Keratinocyte (primary cell): ENCODE measurements around the gene UGT8. TPM values are rescaled to one million over a fixed set of nuclear protein-coding genes. Genes with fewer than 3 reads are reported as not detected.
"Not testable (repeated sequence)": the region's sequence is repeated elsewhere in the genome, so short reads cannot be mapped to it uniquely, and the experiment has no call there.

Experiments
- DNase-seq: peaks from one replicate; pipeline ENCODE4 v3.0.0-alpha.2; 2011; ENCODE audit warnings: low read depth, missing footprints, low spot score
- FAIRE-seq: peaks from 2 replicates; lab custom pipeline; 2011; peaks lifted over from hg19 to GRCh38; lab: Jason Lieb, UNC
- H2AFZ ChIP-seq: 2 replicates; pipeline ENCODE4 v1.6.0; 2012; ENCODE audit warnings: low read length, control low read depth, inconsistent platforms; ENCODE audit not compliant: control insufficient read depth
- H3K27ac ChIP-seq: 2 replicates; pipeline ENCODE4 v1.5.1; 2011; ENCODE audit warnings: low read length; ENCODE audit not compliant: control insufficient read depth, insufficient read depth
- H3K27me3 ChIP-seq: 3 replicates; pipeline ENCODE4 v1.6.0; 2011; ENCODE audit warnings: low read length; ENCODE audit not compliant: control insufficient read depth, insufficient read depth; ENCODE audit errors: extremely low read depth
- H3K36me3 ChIP-seq, 2 experiments: 2 replicates in 1 of 2; 3 replicates in 1 of 2; pipeline ENCODE4 v1.5.1; 2011; ENCODE audit warnings: low read length in 2 of 2, mild to moderate bottlenecking in 1 of 2; ENCODE audit not compliant: control insufficient read depth in 2 of 2, insufficient read depth in 2 of 2; ENCODE audit errors: extremely low read depth in 1 of 2
- H3K4me1 ChIP-seq: 3 replicates; pipeline ENCODE4 v1.5.1; 2011; ENCODE audit warnings: low read length; ENCODE audit not compliant: control insufficient read depth, insufficient read depth; ENCODE audit errors: extremely low read depth
- H3K4me2 ChIP-seq: 3 replicates; pipeline ENCODE4 v1.6.0; 2011; ENCODE audit warnings: low read depth, low read length; ENCODE audit not compliant: control insufficient read depth, insufficient read depth; ENCODE audit errors: extremely low read depth
- H3K4me3 ChIP-seq, 3 experiments: fragments of 200-600 bp in 1 of 3; sonication (generic) in 1 of 3; 2 replicates in 2 of 3; 3 replicates in 1 of 3; pipeline ENCODE4 v1.5.1; 2011 to 2016; ENCODE audit warnings: low read length in 3 of 3, mild to moderate bottlenecking in 3 of 3, control low read depth in 2 of 3, inconsistent platforms in 1 of 3, low read depth in 1 of 3, mixed read lengths in 1 of 3, mixed run types in 1 of 3, moderate library complexity in 1 of 3; ENCODE audit not compliant: control insufficient read depth in 2 of 3, insufficient read depth in 2 of 3; ENCODE audit errors: extremely low read depth in 1 of 3
- H3K79me2 ChIP-seq: 2 replicates; pipeline ENCODE4 v1.6.0; 2012; ENCODE audit warnings: low read length; ENCODE audit not compliant: control insufficient read depth, insufficient read depth
- H3K9ac ChIP-seq: 3 replicates; pipeline ENCODE4 v1.6.0; 2011; ENCODE audit warnings: low read length; ENCODE audit not compliant: control insufficient read depth, insufficient read depth; ENCODE audit errors: extremely low read depth
- H3K9me1 ChIP-seq: 3 replicates; pipeline ENCODE4 v1.6.0; 2011; ENCODE audit warnings: low read length; ENCODE audit not compliant: control insufficient read depth, insufficient read depth; ENCODE audit errors: extremely low read depth
- H3K9me3 ChIP-seq: 2 replicates; pipeline ENCODE4 v1.5.1; 2012; ENCODE audit warnings: low read depth, low read length; ENCODE audit not compliant: control insufficient read depth
- H4K20me1 ChIP-seq: 3 replicates; pipeline ENCODE4 v1.6.0; 2011; ENCODE audit warnings: low read length; ENCODE audit not compliant: control insufficient read depth, insufficient read depth; ENCODE audit errors: extremely low read depth
- EZH2 ChIP-seq: IDR thresholded peaks from one replicate; pipeline ENCODE4 v1.6.1; 2012; ENCODE audit warnings: inconsistent platforms, mild to moderate bottlenecking, low read length, moderate library complexity
- dilution Hi-C: fragments of 300-500 bp; cut with MboI; formaldehyde crosslinking; loops from one replicate; pipeline ENCODE4 v1.7.0; 2020; ENCODE audit warnings: low sequenced_read_pairs; ENCODE audit not compliant: extremely low pct_ligation_motif_present
- polyA plus RNA-seq, 5 experiments: library from polyadenylated mRNA; depleted of rRNA in 3 of 5; stranded (reverse) in 3 of 5; stranded (forward) in 1 of 5; unstranded in 1 of 5; fragments of >200 nt; gene quantifications; 1 replicate in 1 of 5; 2 replicates in 3 of 5; 3 replicates in 1 of 5; pipeline versions ENCODE4 v1.2.1 to v1.2.3, GENCODE V29; 2011 to 2012; ENCODE audit warnings: missing spikeins in 2 of 5, low read depth in 1 of 5, low replicate concordance in 1 of 5
- TF ChIP-seq, protein P1 (sequence below), 3 experiments: IDR thresholded peaks in 1 of 3; conservative IDR thresholded peaks in 1 of 3; optimal IDR thresholded peaks in 1 of 3; 2 replicates in 2 of 3; 3 replicates in 1 of 3; pipeline versions ENCODE3 to v1.5.1; 2011; ENCODE audit warnings: low read length in 3 of 3, mild to moderate bottlenecking in 3 of 3, moderate library complexity in 2 of 3, control low read depth in 1 of 3, inconsistent platforms in 1 of 3; ENCODE audit not compliant: insufficient read depth in 2 of 3; ENCODE audit errors: extremely low read depth in 1 of 3

UGT8 gene
- polyA plus RNA-seq, 1 donor (not counting 4 experiments of a cell fraction or from before 2014, with no cell fraction given), result 1.7 TPM

GRCh38 chr4:114668577-114668976 lies 70.0 kb downstream of the UGT8 start:
- H3K4me2 ChIP-seq, result no peak overlapping the region
- H3K9me3 ChIP-seq, result no peaks in the 10 kb centered on the region
- dilution Hi-C loops, result no loop called here
- no peaks in the 10 kb centered on the region for H3K27me3 ChIP-seq
- no peaks in the 10 kb centered on the region for H3K4me1 ChIP-seq
- no peak overlapping the region for H2AFZ ChIP-seq
- no peaks in the 10 kb centered on the region for H3K9me1 ChIP-seq
- no peak overlapping the region for H3K27ac ChIP-seq
- no peak overlapping the region for H3K9ac ChIP-seq
- H3K4me3 ChIP-seq, result no peak overlapping the region
- TF ChIP-seq EZH2, result no peak
- TF ChIP-seq, protein P1, sequence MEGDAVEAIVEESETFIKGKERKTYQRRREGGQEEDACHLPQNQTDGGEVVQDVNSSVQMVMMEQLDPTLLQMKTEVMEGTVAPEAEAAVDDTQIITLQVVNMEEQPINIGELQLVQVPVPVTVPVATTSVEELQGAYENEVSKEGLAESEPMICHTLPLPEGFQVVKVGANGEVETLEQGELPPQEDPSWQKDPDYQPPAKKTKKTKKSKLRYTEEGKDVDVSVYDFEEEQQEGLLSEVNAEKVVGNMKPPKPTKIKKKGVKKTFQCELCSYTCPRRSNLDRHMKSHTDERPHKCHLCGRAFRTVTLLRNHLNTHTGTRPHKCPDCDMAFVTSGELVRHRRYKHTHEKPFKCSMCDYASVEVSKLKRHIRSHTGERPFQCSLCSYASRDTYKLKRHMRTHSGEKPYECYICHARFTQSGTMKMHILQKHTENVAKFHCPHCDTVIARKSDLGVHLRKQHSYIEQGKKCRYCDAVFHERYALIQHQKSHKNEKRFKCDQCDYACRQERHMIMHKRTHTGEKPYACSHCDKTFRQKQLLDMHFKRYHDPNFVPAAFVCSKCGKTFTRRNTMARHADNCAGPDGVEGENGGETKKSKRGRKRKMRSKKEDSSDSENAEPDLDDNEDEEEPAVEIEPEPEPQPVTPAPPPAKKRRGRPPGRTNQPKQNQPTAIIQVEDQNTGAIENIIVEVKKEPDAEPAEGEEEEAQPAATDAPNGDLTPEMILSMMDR (optimal IDR thresholded peaks at IDR 0.05 in 1 of 3, IDR thresholded peaks at IDR 0.05 in 1 of 3, conservative IDR thresholded peaks at IDR 0.05 in 1 of 3; ENCODE audit: extremely low read depth in 1 of 3, insufficient read depth in 2 of 3, low read length in 3 of 3), result no peak
- no peaks in the 10 kb centered on the region for H3K79me2 ChIP-seq
- H3K36me3 ChIP-seq, result no peaks in the 10 kb centered on the region
- no peaks in the 10 kb centered on the region for H4K20me1 ChIP-seq
- FAIRE-seq (no peak), DNase-seq (no peak)

DNA sequence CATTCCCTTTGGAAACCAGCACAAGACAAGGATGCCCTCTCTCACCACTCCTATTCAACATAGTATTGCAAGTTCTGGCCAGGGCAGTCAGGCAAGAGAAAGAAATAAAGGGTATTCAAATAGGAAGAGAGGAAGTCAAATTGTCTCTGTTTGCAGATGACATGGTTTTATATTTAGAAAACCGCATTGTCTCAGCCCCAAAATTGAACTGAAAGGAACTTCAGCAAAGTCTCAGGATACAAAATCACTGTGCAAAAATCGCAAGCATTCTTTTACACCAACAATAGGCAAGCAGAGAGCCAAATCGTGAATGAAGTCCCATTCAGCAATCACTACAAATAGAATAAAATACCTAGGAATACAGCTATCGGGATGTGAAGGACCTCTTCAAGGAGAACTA lies 72.1 kb downstream of the UGT8 start:
- H4K20me1 ChIP-seq, H3K4me1 ChIP-seq, H3K9me1 ChIP-seq, H3K4me2 ChIP-seq, H3K79me2 ChIP-seq, dilution Hi-C loops, H3K36me3 ChIP-seq, FAIRE-seq, H3K9me3 ChIP-seq, H3K27ac ChIP-seq, DNase-seq, H2AFZ ChIP-seq, H3K4me3 ChIP-seq, H3K9ac ChIP-seq, H3K27me3 ChIP-seq: not testable (repeated sequence)

GRCh38 chr4:114673306-114673705 lies 74.7 kb downstream of the UGT8 start:
- DNase-seq, result no peak
- Histone ChIP-seq H3K27ac (no peak overlapping the region), H3K9me3 (no peaks in the 10 kb centered on the region), H3K4me2 (no peak overlapping the region), H3K4me3 (no peak overlapping the region), H3K79me2 (no peaks in the 10 kb centered on the region), H2AFZ (no peak overlapping the region), H3K9me1 (no peaks in the 10 kb centered on the region), H3K27me3 (no peaks in the 10 kb centered on the region), H4K20me1 (no peaks in the 10 kb centered on the region), H3K36me3 (no peaks in the 10 kb centered on the region), H3K9ac (no peak overlapping the region), H3K4me1 (no peaks in the 10 kb centered on the region)
- TF ChIP-seq, protein P1 (optimal IDR thresholded peaks at IDR 0.05 in 1 of 3, IDR thresholded peaks at IDR 0.05 in 1 of 3, conservative IDR thresholded peaks at IDR 0.05 in 1 of 3; ENCODE audit: extremely low read depth in 1 of 3, insufficient read depth in 2 of 3, low read length in 3 of 3), result no peak
- no peak for TF ChIP-seq EZH2
- FAIRE-seq, result no peak
- dilution Hi-C loops, result no loop called here
